Trophoblast cell (in vitro differentiated cells and primary cell): ENCODE data around the gene ADCY5.

Experiments
- DNase-seq, 2 donors: peaks; one replicate each; pipeline ENCODE4 v3.0.0-alpha.2; 2016
- H2AFZ ChIP-seq: 2 replicates; pipeline ENCODE4 v1.6.1; 2013; ENCODE audit warnings: low read length, moderate library complexity, mild to moderate bottlenecking; ENCODE audit not compliant: insufficient read depth, poor library complexity
- H2AK5ac ChIP-seq: 2 replicates; pipeline ENCODE4 v1.6.1; 2013; ENCODE audit warnings: mild to moderate bottlenecking, low read length
- H2BK120ac ChIP-seq: 2 replicates; pipeline ENCODE4 v1.6.1; 2013; ENCODE audit warnings: low read length, mild to moderate bottlenecking, moderate library complexity; ENCODE audit not compliant: insufficient read depth, poor library complexity
- H2BK12ac ChIP-seq: 2 replicates; pipeline ENCODE4 v1.6.1; 2013; ENCODE audit warnings: mild to moderate bottlenecking, low read length, moderate library complexity
- H2BK5ac ChIP-seq: 2 replicates; pipeline ENCODE4 v1.6.1; 2013; ENCODE audit warnings: low read length, low read depth, moderate library complexity, mild to moderate bottlenecking; ENCODE audit not compliant: poor library complexity
- H3K14ac ChIP-seq: 2 replicates; pipeline ENCODE4 v1.6.1; 2013; ENCODE audit warnings: mild to moderate bottlenecking, low read length
- H3K18ac ChIP-seq: 2 replicates; pipeline ENCODE4 v1.6.1; 2013; ENCODE audit warnings: mild to moderate bottlenecking, low read length
- H3K23ac ChIP-seq: 2 replicates; pipeline ENCODE4 v1.6.1; 2013; ENCODE audit warnings: low read length
- H3K27ac ChIP-seq: 2 replicates; pipeline ENCODE4 v1.5.1; 2013; ENCODE audit warnings: low read depth, mild to moderate bottlenecking, inconsistent platforms, low read length, moderate library complexity
- H3K27me3 ChIP-seq: 2 replicates; pipeline ENCODE4 v1.6.1; 2013; ENCODE audit warnings: inconsistent platforms, mild to moderate bottlenecking, low read length, moderate library complexity; ENCODE audit not compliant: insufficient read depth
- H3K36me3 ChIP-seq, 2 experiments: 1 replicate in 1 of 2; 2 replicates in 1 of 2; pipeline ENCODE4 v1.6.1; 2013; ENCODE audit warnings: low read length in 2 of 2, mild to moderate bottlenecking in 2 of 2, moderate library complexity in 1 of 2; ENCODE audit not compliant: insufficient read depth in 2 of 2, control insufficient read depth in 1 of 2
- H3K4ac ChIP-seq: 2 replicates; pipeline ENCODE4 v1.6.1; 2013; ENCODE audit warnings: low read depth, mild to moderate bottlenecking, low read length, moderate library complexity
- H3K4me1 ChIP-seq, 2 experiments: 1 replicate in 1 of 2; 2 replicates in 1 of 2; pipeline ENCODE4 v1.6.1; 2013; ENCODE audit warnings: low read length in 2 of 2, mild to moderate bottlenecking in 2 of 2, moderate library complexity in 1 of 2; ENCODE audit not compliant: insufficient read depth in 2 of 2, control insufficient read depth in 1 of 2
- H3K4me2 ChIP-seq: 2 replicates; pipeline ENCODE4 v1.6.1; 2013; ENCODE audit warnings: inconsistent platforms, mild to moderate bottlenecking, low read length, moderate library complexity
- H3K4me3 ChIP-seq: 2 replicates; pipeline ENCODE4 v1.5.1; 2013; ENCODE audit warnings: mild to moderate bottlenecking, low read depth, low read length, inconsistent platforms
- H3K79me1 ChIP-seq: one replicate; pipeline ENCODE4 v1.6.1; 2013; ENCODE audit warnings: low read length
- H3K79me2 ChIP-seq: 2 replicates; pipeline ENCODE4 v1.6.1; 2013; ENCODE audit warnings: low read length, mild to moderate bottlenecking; ENCODE audit not compliant: control insufficient read depth, insufficient read depth, poor library complexity
- H3K9ac ChIP-seq: 2 replicates; pipeline ENCODE4 v1.6.1; 2013; ENCODE audit warnings: mild to moderate bottlenecking, low read length
- H3K9me3 ChIP-seq: 2 replicates; pipeline ENCODE4 v1.6.1; 2013; ENCODE audit warnings: low read depth, mild to moderate bottlenecking, control low read depth, inconsistent platforms, low read length; ENCODE audit not compliant: insufficient read depth
- H4K12ac ChIP-seq: 2 replicates; pipeline ENCODE4 v1.6.1; 2013; ENCODE audit warnings: low read depth, mild to moderate bottlenecking, low read length, moderate library complexity
- H4K8ac ChIP-seq: 2 replicates; pipeline ENCODE4 v1.6.1; 2013; ENCODE audit warnings: low read depth, mild to moderate bottlenecking, low read length, moderate library complexity
- H4K91ac ChIP-seq: one replicate; pipeline ENCODE4 v1.6.1; 2013; ENCODE audit warnings: low read depth, mild to moderate bottlenecking, low read length, moderate library complexity
- WGBS: extraction: QIAGEN DNeasy Blood & Tissue Kit; methylation state at CpG from one replicate; pipeline ENCODE4 v1.1.7; 2013; ENCODE audit warnings: missing lambda C conversion rate; ENCODE audit not compliant: insufficient read length, insufficient coverage; ENCODE audit errors: extremely low coverage; 5-methylcytosine and 5-hydroxymethylcytosine counted together

ADCY5 gene

GRCh38 chr3:123325766-123326256 is 123.1 kb downstream of the ADCY5 start:
- H3K79me2 ChIP-seq: no peaks in the 10 kb centered on the region
- H3K18ac ChIP-seq: no peak overlapping the region
- no peak overlapping the region for H2BK5ac ChIP-seq
- no peaks in the 10 kb centered on the region for H3K9me3 ChIP-seq
- H2AK5ac ChIP-seq: no peak overlapping the region
- no peak overlapping the region for H3K4me3 ChIP-seq
- no peak overlapping the region for H4K91ac ChIP-seq
- no peaks in the 10 kb centered on the region for H3K79me1 ChIP-seq
- peaks cover 0 to 3% of the 10 kb centered on the region in 2 experiments for H3K4me1 ChIP-seq
- no peak overlapping the region for H2AFZ ChIP-seq
- H3K14ac ChIP-seq: no peak overlapping the region
- H2BK12ac ChIP-seq: no peak overlapping the region
- no peak overlapping the region for H3K4ac ChIP-seq
- no CpG with 5 or more reads among the region's 8 CpGs for WGBS
- H3K23ac ChIP-seq: no peak overlapping the region
- H3K36me3 ChIP-seq: no peaks in the 10 kb centered on the region
- H3K4me2 ChIP-seq: no peak overlapping the region
- no peak overlapping the region for H4K12ac ChIP-seq
- H3K27me3 ChIP-seq: no peaks in the 10 kb centered on the region
- no peak overlapping the region for H4K8ac ChIP-seq
- H3K9ac ChIP-seq: no peak overlapping the region
- H3K27ac ChIP-seq: no peak overlapping the region
- no peak overlapping the region for H2BK120ac ChIP-seq
- no peak for DNase-seq

GRCh38 chr3:123324880-123325765 is 123.8 kb downstream of the ADCY5 start:
- H3K4me2 ChIP-seq: no peak overlapping the region
- no peak overlapping the region for H2BK5ac ChIP-seq
- H3K14ac ChIP-seq: no peak overlapping the region
- H3K27me3 ChIP-seq: no peaks in the 10 kb centered on the region
- no CpG with 5 or more reads among the region's 15 CpGs for WGBS
- peaks cover 2% of the 10 kb centered on the region for H3K9me3 ChIP-seq
- H4K8ac ChIP-seq: no peak overlapping the region
- H3K36me3 ChIP-seq: no peaks in the 10 kb centered on the region
- no peak overlapping the region for H3K18ac ChIP-seq
- no peak overlapping the region for H3K27ac ChIP-seq
- no peak for DNase-seq
- no peak overlapping the region for H2AFZ ChIP-seq
- H2BK12ac ChIP-seq: no peak overlapping the region
- H2AK5ac ChIP-seq: no peak overlapping the region
- no peaks in the 10 kb centered on the region for H3K79me2 ChIP-seq
- no peak overlapping the region for H3K4ac ChIP-seq
- no peak overlapping the region for H2BK120ac ChIP-seq
- H3K9ac ChIP-seq: no peak overlapping the region
- no peak overlapping the region for H3K4me3 ChIP-seq
- no peaks in the 10 kb centered on the region for H3K79me1 ChIP-seq
- no peaks in the 10 kb centered on the region for H3K4me1 ChIP-seq
- no peak overlapping the region for H3K23ac ChIP-seq
- no peak overlapping the region for H4K91ac ChIP-seq
- no peak overlapping the region for H4K12ac ChIP-seq

- no CpG with 5 or more reads among the region's 1 CpG for WGBS
- Histone ChIP-seq H2AK5ac (no peak overlapping the region), H3K18ac (no peak overlapping the region), H3K79me2 (no peaks in the 10 kb centered on the region), H3K36me3 (no peaks in the 10 kb centered on the region), H3K4me3 (no peak overlapping the region), H3K14ac (no peak overlapping the region), H3K9ac (no peak overlapping the region), H3K79me1 (no peaks in the 10 kb centered on the region), H3K4me1 (no peaks in the 10 kb centered on the region), H3K9me3 (peaks cover 2% of the 10 kb centered on the region), H3K4ac (no peak overlapping the region), H2BK5ac (no peak overlapping the region), H2AFZ (no peak overlapping the region), H4K91ac (no peak overlapping the region), H2BK120ac (no peak overlapping the region), H3K4me2 (no peak overlapping the region), H3K27ac (no peak overlapping the region), H4K12ac (no peak overlapping the region), H2BK12ac (no peak overlapping the region), H3K23ac (no peak overlapping the region), H4K8ac (no peak overlapping the region), H3K27me3 (no peaks in the 10 kb centered on the region)
- no peak for DNase-seq
Observed at GRCh38 chr3:123323781-123324180, 125.1 kb downstream of the ADCY5 start.

GRCh38 chr3:123322866-123323265 is 126.0 kb downstream of the ADCY5 start:
- Histone ChIP-seq H3K4me3 (no peak overlapping the region), H4K91ac (no peak overlapping the region), H3K14ac (no peak overlapping the region), H2BK5ac (no peak overlapping the region), H2AFZ (no peak overlapping the region), H3K27me3 (no peaks in the 10 kb centered on the region), H3K9ac (no peak overlapping the region), H2BK120ac (no peak overlapping the region), H2AK5ac (no peak overlapping the region), H3K9me3 (peaks cover 2% of the 10 kb centered on the region), H2BK12ac (no peak overlapping the region), H3K27ac (no peak overlapping the region), H3K18ac (no peak overlapping the region), H3K36me3 (no peaks in the 10 kb centered on the region), H3K4ac (no peak overlapping the region), H3K4me1 (no peaks in the 10 kb centered on the region), H3K4me2 (no peak overlapping the region), H4K12ac (no peak overlapping the region), H4K8ac (no peak overlapping the region), H3K79me2 (no peaks in the 10 kb centered on the region), H3K23ac (no peak overlapping the region), H3K79me1 (no peaks in the 10 kb centered on the region)
- DNase-seq: no peak
- WGBS: no CpG with 5 or more reads among the region's 11 CpGs
